Neural crest cell (in vitro differentiated cells): ENCODE measurements around the gene TP53I13. TPM values are rescaled to one million over a fixed set of nuclear protein-coding genes. Genes with fewer than 3 reads are reported as not detected.

ENCODE experiments used
- DNase-seq: peaks from one replicate; pipeline ENCODE4 v3.0.0; 2021; ENCODE audit warnings: low read depth, mixed read lengths, low spot score
- H3K27ac Mint-ChIP-seq: one replicate; pipeline ENCODE4 v1.8.0; 2021; ENCODE audit warnings: mild to moderate bottlenecking, mixed read lengths; ENCODE audit not compliant: unreplicated experiment
- H3K27me3 Mint-ChIP-seq: 2 replicates; pipeline ENCODE4 v1.8.0; 2021; ENCODE audit warnings: low read depth, mild to moderate bottlenecking, mixed read lengths
- H3K36me3 Mint-ChIP-seq: 2 replicates; pipeline ENCODE4 v1.8.0; 2021; ENCODE audit warnings: low read depth, mild to moderate bottlenecking, mixed read lengths
- H3K4me1 Mint-ChIP-seq: 2 replicates; pipeline ENCODE4 v1.8.0; 2021; ENCODE audit warnings: mixed read lengths
- H3K4me3 Mint-ChIP-seq: one replicate; pipeline ENCODE4 v1.8.0; 2021; ENCODE audit warnings: mild to moderate bottlenecking, mixed read lengths
- H3K9me3 Mint-ChIP-seq: 2 replicates; pipeline ENCODE4 v1.8.0; 2021; ENCODE audit warnings: mixed read lengths
- CTCF ChIP-seq: fragments of 200-600 bp; sonication (generic); conservative IDR thresholded peaks from 2 replicates; pipeline ENCODE4 v1.5.0; 2021; ENCODE audit warnings: antibody characterized with exemption, mild to moderate bottlenecking
- total RNA-seq: library from RNA; stranded (reverse); gene quantifications from 2 replicates; pipeline ENCODE4 v1.2.1, GENCODE V29; 2021

Gene TP53I13
- total RNA-seq, 1 donor from 2014 or later: 34.3 TPM

GRCh38 chr17:29607557-29608195 lies 39.2 kb downstream of the TP53I13 start:
- no peak for DNase-seq
- H3K9me3 Mint-ChIP-seq: no peaks in the 10 kb centered on the region

GRCh38 chr17:29608986-29609385 lies 40.5 kb downstream of the TP53I13 start:
- H3K27ac Mint-ChIP-seq: no peak overlapping the region
- H3K9me3 Mint-ChIP-seq: no peaks in the 10 kb centered on the region
- H3K36me3 Mint-ChIP-seq: peaks cover 8% of the 10 kb centered on the region
- TF ChIP-seq CTCF: no peak
- H3K4me1 Mint-ChIP-seq: peaks cover 3% of the 10 kb centered on the region
- no peak overlapping the region for H3K4me3 Mint-ChIP-seq
- peaks cover 3% of the 10 kb centered on the region for H3K27me3 Mint-ChIP-seq
- no peak for DNase-seq

More at GRCh38 chr17:29607557-29608195, 39.2 kb downstream of the TP53I13 start:
- Mint-ChIP-seq H3K27me3 (peaks cover 3% of the 10 kb centered on the region), H3K36me3 (peaks cover 8% of the 10 kb centered on the region), H3K4me1 (peaks cover 7% of the 10 kb centered on the region), H3K27ac (no peak overlapping the region), H3K4me3 (no peak overlapping the region)
- TF ChIP-seq CTCF: no peak

GRCh38 chr17:29610395-29610794 lies 41.9 kb downstream of the TP53I13 start:
- peaks cover 18% of the 10 kb centered on the region for H3K4me1 Mint-ChIP-seq
- H3K27me3 Mint-ChIP-seq: peaks cover 16% of the 10 kb centered on the region
- H3K36me3 Mint-ChIP-seq: peaks cover 8% of the 10 kb centered on the region
- no peak for DNase-seq
- TF ChIP-seq CTCF: no peak
- H3K4me3 Mint-ChIP-seq: no peak overlapping the region
- H3K9me3 Mint-ChIP-seq: no peaks in the 10 kb centered on the region
- H3K27ac Mint-ChIP-seq: no peak overlapping the region

GRCh38 chr17:29611351-29612093 lies 43.0 kb downstream of the TP53I13 start:
- Mint-ChIP-seq H3K4me1 (peaks cover 22% of the 10 kb centered on the region), H3K27ac (no peak overlapping the region), H3K27me3 (peaks cover 26% of the 10 kb centered on the region), H3K36me3 (peaks cover 8% of the 10 kb centered on the region), H3K4me3 (no peak overlapping the region), H3K9me3 (no peaks in the 10 kb centered on the region)
- DNase-seq: no peak
- TF ChIP-seq CTCF: no peak

- DNase-seq: no peak
- TF ChIP-seq CTCF: no peak
- H3K4me1 Mint-ChIP-seq: peaks cover 26% of the 10 kb centered on the region
- peaks cover 31% of the 10 kb centered on the region for H3K27me3 Mint-ChIP-seq
- H3K36me3 Mint-ChIP-seq: peaks cover 8% of the 10 kb centered on the region
- no peak overlapping the region for H3K27ac Mint-ChIP-seq
- no peak overlapping the region for H3K4me3 Mint-ChIP-seq
- H3K9me3 Mint-ChIP-seq: no peaks in the 10 kb centered on the region
These were observed 43.5 kb downstream of the TP53I13 start for GRCh38 chr17:29612094-29612403.
